ENCODE measurements around the gene ESR2. TPM values are rescaled to one million over a fixed set of nuclear protein-coding genes. Genes with fewer than 3 reads are reported as not detected.

ESR2 gene
- total RNA-seq, 1 donor from 2014 or later, result 0.16 TPM

GRCh38 chr14:64060199-64060545 is 234.0 kb downstream of the ESR2 start:
- DNase-seq (ENCODE audit: low read depth) (no peak), FAIRE-seq (no peak)
- H3K27me3 Mint-ChIP-seq (ENCODE audit: low read depth, unreplicated experiment), result no peaks in the 10 kb centered on the region
- Histone ChIP-seq H3K79me2 (ENCODE audit: insufficient read depth, low read length) (no peaks in the 10 kb centered on the region), H3K36me3 (ENCODE audit: insufficient read depth, low read length) (no peaks in the 10 kb centered on the region), H3K27ac (ENCODE audit: low read depth, low read length) (no peak overlapping the region), H3K27me3 (ENCODE audit: insufficient read depth, low read length) (no peaks in the 10 kb centered on the region), H3K9me3 (ENCODE audit: insufficient read depth, low read depth, low read length) (no peaks in the 10 kb centered on the region), H3K9ac (ENCODE audit: low read length) (no peak overlapping the region), H4K20me1 (ENCODE audit: insufficient read depth, low read length) (no peaks in the 10 kb centered on the region), H3K4me3 (ENCODE audit: insufficient read depth, low read depth, low read length) (no peak overlapping the region), H3K4me2 (ENCODE audit: low read length) (no peak overlapping the region), H3K4me1 (ENCODE audit: insufficient read depth, low read length) (no peaks in the 10 kb centered on the region), H2AFZ (ENCODE audit: low read depth, low read length) (no peak overlapping the region)
- H3K4me1 Mint-ChIP-seq (ENCODE audit: low read depth, unreplicated experiment), result peaks cover 3% of the 10 kb centered on the region
- H3K4me3 Mint-ChIP-seq (ENCODE audit: unreplicated experiment), result no peak overlapping the region
- H3K9me3 Mint-ChIP-seq (ENCODE audit: unreplicated experiment), result no peaks in the 10 kb centered on the region
- no peak overlapping the region for H3K27ac Mint-ChIP-seq (ENCODE audit: unreplicated experiment)
- no peaks in the 10 kb centered on the region for H3K36me3 Mint-ChIP-seq (ENCODE audit: low read depth, unreplicated experiment)
- TF ChIP-seq CTCF (IDR thresholded peaks at IDR 0.05; ENCODE audit: insufficient read depth, low read depth, low read length) (no peak), EZH2 (IDR thresholded peaks at IDR 0.05; ENCODE audit: insufficient read depth, low read length) (no peak)

- H3K27ac Mint-ChIP-seq (ENCODE audit: unreplicated experiment), result no peak overlapping the region
- no peak for FAIRE-seq
Measured at GRCh38 chr14:64059454-64060198, 234.5 kb downstream of the ESR2 start.

More at GRCh38 chr14:64059454-64060198, 234.5 kb downstream of the ESR2 start:
- Histone ChIP-seq H3K4me3 (ENCODE audit: insufficient read depth, low read depth, low read length) (no peak overlapping the region), H3K9me3 (ENCODE audit: insufficient read depth, low read depth, low read length) (no peaks in the 10 kb centered on the region), H3K9ac (ENCODE audit: low read length) (no peak overlapping the region), H3K36me3 (ENCODE audit: insufficient read depth, low read length) (no peaks in the 10 kb centered on the region), H3K4me1 (ENCODE audit: insufficient read depth, low read length) (no peaks in the 10 kb centered on the region), H3K79me2 (ENCODE audit: insufficient read depth, low read length) (no peaks in the 10 kb centered on the region), H3K27ac (ENCODE audit: low read depth, low read length) (no peak overlapping the region), H4K20me1 (ENCODE audit: insufficient read depth, low read length) (no peaks in the 10 kb centered on the region), H3K27me3 (ENCODE audit: insufficient read depth, low read length) (no peaks in the 10 kb centered on the region), H2AFZ (ENCODE audit: low read depth, low read length) (no peak overlapping the region), H3K4me2 (ENCODE audit: low read length) (no peak overlapping the region)
- H3K4me1 Mint-ChIP-seq (ENCODE audit: low read depth, unreplicated experiment), result peaks cover 3% of the 10 kb centered on the region
- H3K36me3 Mint-ChIP-seq (ENCODE audit: low read depth, unreplicated experiment), result no peaks in the 10 kb centered on the region
- DNase-seq (ENCODE audit: low read depth), result no peak
- TF ChIP-seq CTCF (IDR thresholded peaks at IDR 0.05; ENCODE audit: insufficient read depth, low read depth, low read length) (no peak), EZH2 (IDR thresholded peaks at IDR 0.05; ENCODE audit: insufficient read depth, low read length) (no peak)
- no peaks in the 10 kb centered on the region for H3K9me3 Mint-ChIP-seq (ENCODE audit: unreplicated experiment)
- no peaks in the 10 kb centered on the region for H3K27me3 Mint-ChIP-seq (ENCODE audit: low read depth, unreplicated experiment)
- no peak overlapping the region for H3K4me3 Mint-ChIP-seq (ENCODE audit: unreplicated experiment)

Data from astrocyte (in vitro differentiated cells and primary cell).